Nucleus accumbens (tissue), 56 donors: Measurements from ENCODE around the gene UGT1A5.

Source experiments
- DNase-seq, 56 donors: peaks; one replicate each; lab custom pipeline; 2025; lab: John Stamatoyannopoulos, UW

The UGT1A5 gene

GRCh38 chr2:233803994-233804393, 91.3 kb downstream of the UGT1A5 start:
- no peak for DNase-seq

GRCh38 chr2:233807215-233807865, 94.6 kb downstream of the UGT1A5 start:
- DNase-seq = no peak

- DNase-seq = no peak
Measured at GRCh38 chr2:233807966-233808935, 95.5 kb downstream of the UGT1A5 start.

GRCh38 chr2:233810385-233810784, 97.7 kb downstream of the UGT1A5 start:
- no peak for DNase-seq

GRCh38 chr2:233811087-233811486, 98.4 kb downstream of the UGT1A5 start:
- no peak for DNase-seq

- DNase-seq = no peak
Measured at GRCh38 chr2:233811732-233812131, 99.0 kb downstream of the UGT1A5 start.

- no peak for DNase-seq
Measured at GRCh38 chr2:233813236-233814055, 100.7 kb downstream of the UGT1A5 start.

GRCh38 chr2:233814056-233814835, 101.5 kb downstream of the UGT1A5 start:
- DNase-seq = no peak

- DNase-seq = no peak
Measured at GRCh38 chr2:233815861-233816260, 103.2 kb downstream of the UGT1A5 start.

GRCh38 chr2:233816334-233816733, 103.6 kb downstream of the UGT1A5 start:
- no peak for DNase-seq

GRCh38 chr2:233816771-233817170, 104.1 kb downstream of the UGT1A5 start:
- DNase-seq = no peak

GRCh38 chr2:233817361-233817911, 104.7 kb downstream of the UGT1A5 start:
- no peak for DNase-seq

GRCh38 chr2:233817995-233818638, 105.4 kb downstream of the UGT1A5 start:
- DNase-seq = no peak

GRCh38 chr2:233818639-233819621, 106.2 kb downstream of the UGT1A5 start:
- DNase-seq = no peak

GRCh38 chr2:233819884-233820773, 107.4 kb downstream of the UGT1A5 start:
- no peak for DNase-seq

GRCh38 chr2:233820774-233821105, 108.0 kb downstream of the UGT1A5 start:
- DNase-seq = no peak

- DNase-seq = no peak
Measured at GRCh38 chr2:233821196-233821595, 108.5 kb downstream of the UGT1A5 start.
